H4 (cell line): Measurements from ENCODE around the gene MPL. TPM values are rescaled to one million over a fixed set of nuclear protein-coding genes. Genes with fewer than 3 reads are reported as not detected.

Experiments
- DNase-seq: peaks from one replicate; pipeline ENCODE4 v3.0.0-alpha.2; 2015; ENCODE audit warnings: low spot score
- total RNA-seq: library from RNA; depleted of rRNA; stranded (reverse); fragments of >200 nt; shearing (Covaris generic); gene quantifications from 2 replicates; pipeline ENCODE4 v1.2.3, GENCODE V29; 2014; rRNA removed

The MPL gene
- total RNA-seq = not detected in 2 replicates

DNA sequence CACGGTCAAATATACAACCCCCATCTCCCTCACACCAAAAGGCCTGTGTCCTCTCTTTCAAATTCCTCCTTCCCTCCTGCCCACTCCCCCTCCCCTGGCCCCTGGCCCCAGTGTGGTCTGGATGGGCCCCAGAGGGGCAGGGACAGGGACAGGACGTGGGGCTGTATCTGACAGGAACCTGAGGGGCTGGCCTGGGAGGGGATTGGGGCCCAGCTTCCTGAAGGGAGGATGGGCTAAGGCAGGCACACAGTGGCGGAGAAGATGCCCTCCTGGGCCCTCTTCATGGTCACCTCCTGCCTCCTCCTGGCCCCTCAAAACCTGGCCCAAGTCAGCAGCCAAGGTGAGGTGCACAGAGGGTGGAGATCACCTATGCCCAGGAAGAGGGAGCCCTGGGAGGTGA lies at the start of gene MPL:
TSS of gene MPL (plus strand) at position 231 of the 400 bp plus-strand sequence. CDS start at position 262, 31 bp downstream.
- DNase-seq = no peak

DNA sequence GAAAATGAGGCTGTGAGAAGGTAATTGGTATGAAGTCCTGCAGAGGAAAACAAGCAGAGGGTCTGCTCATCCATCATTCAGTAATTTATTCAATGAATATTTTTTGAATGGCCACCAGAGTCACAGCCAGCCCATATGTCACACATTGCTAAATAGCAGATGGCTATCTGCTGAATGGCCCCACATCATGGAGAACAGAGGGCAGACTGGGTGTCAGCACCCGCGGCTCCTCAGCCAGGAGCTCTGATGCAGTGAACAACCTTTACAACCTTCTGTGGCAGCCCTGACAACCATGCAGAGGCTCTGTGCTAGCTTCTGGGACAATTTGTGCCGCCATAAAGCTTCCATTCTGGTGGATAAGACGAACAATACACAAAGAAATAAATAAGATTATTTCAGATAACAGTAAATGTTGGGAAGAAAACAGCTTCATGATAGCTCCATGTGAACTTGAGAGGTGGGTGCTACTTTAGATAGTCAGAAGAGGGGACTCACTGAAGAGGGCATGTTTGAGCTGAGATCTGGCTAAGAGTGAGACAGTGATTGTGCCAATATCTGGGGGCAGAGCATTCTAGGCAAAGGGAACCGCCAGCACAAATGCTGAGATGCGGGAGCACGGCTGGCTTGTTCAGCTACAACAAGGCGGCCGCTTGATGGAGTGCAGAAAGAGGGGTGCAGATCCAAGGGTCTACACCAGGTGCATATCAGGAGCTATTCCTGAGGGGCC lies 49.4 kb upstream of the MPL start:
- DNase-seq = no peak

DNA sequence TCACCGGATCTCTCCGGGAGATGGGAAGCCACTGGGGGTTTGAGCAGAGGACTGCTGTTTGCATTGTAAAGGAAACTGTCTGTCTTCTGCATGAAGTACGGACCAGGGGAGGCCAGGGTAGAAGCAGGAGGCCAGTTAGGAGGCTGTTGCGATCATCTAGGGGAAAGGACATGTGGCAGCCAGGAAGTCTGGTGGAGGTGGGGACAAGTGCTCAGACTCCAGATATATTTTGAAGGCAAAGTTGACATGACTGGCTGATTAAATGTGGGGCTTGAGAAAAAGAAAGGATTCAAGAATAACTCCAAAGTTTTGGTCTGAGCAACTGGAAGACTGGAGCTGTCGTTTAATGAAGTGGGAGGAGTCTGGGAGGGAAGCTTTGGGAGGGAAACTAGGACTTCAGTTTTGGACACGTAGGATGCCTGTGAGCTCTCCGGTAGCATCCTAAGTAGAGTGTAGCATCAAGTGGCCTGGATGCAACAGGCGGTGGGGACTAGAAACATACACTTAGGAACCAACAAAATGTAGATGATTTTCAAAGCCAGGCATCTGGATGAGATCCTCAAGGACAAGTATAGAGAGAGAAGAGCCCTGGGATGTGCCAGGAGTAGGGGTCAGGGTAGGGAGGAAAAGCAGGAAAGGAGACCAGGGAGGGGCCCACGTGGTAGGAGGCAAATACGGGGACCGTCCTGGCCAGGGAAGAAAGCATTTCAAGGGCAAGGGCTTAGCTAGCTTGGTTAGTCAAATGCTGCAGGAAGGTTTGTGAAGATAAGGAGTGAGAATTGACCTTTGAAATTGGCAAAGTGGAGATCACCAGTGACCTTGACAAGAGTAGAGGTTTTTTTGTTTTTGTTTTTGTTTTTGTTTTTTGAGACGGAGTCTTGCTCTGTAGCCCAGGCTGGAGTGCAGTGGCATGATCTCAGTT lies 48.6 kb upstream of the MPL start:
- DNase-seq = no peak

GRCh38 chr1:43292216-43292615 lies 45.4 kb upstream of the MPL start:
- DNase-seq = no peak

DNA sequence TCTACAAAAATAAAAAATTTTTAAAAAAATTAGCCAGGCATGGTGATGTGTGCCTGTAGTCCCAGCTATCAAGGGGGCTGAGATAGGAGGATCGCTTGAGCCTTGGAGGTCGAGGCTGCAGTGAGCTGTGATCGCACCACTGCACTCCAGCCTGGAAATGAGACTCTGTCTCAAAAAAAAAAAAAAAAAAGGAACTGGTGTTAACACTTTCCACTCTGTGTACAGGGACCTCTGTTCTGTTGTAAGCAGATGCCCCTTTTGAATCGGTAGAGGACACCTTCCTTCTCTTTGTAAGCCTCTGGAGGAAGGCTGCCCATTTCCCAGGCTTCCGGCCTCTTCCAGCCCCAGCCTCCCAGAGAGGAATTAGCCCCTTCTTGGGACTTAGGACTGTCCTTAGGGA lies 44.9 kb upstream of the MPL start:
- DNase-seq = no peak

- DNase-seq = no peak
Observed at GRCh38 chr1:43293176-43293575, 44.4 kb upstream of the MPL start.

DNA sequence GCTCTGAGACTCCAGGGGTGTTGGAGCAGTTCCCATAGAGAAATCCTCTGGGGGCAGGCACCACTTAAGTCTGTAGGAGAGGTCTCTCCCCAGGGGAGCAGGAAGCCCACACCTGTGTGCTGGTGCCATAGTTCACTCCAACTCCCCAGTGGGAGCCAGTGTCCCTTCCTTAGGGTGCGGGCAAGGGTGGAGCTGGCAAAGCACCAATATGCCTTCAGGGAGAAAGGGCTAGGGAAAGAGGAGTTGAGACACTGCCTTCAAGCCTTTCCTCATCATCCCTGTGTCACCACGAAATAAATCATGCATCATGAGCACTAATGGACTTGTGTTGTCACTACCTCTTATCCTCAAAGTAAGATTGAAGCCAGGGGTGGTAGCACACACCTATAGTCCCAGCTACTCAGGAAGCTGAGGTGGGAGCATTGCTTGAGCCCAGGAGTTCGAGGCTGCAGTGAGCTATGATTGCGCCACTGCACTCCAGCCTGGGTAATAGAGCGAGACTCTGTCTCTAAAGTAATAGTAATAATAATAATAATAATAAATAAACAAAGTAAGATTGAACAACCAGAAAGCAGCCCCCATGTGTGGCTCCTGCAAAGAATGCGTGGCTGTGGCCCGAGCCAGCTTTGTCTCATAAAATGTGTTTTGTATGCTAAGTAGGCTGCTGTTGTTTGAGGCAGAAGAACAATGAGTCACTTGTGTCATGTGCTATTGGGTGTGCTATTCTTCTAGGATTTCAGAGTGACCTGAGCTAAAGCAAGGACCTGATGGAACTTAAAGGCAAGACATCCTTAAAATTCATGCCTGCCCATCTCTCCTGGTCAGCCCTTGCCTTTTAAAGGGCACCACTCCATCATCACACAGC lies 43.5 kb upstream of the MPL start:
- peak; percentile 60 for DNase-seq

DNA sequence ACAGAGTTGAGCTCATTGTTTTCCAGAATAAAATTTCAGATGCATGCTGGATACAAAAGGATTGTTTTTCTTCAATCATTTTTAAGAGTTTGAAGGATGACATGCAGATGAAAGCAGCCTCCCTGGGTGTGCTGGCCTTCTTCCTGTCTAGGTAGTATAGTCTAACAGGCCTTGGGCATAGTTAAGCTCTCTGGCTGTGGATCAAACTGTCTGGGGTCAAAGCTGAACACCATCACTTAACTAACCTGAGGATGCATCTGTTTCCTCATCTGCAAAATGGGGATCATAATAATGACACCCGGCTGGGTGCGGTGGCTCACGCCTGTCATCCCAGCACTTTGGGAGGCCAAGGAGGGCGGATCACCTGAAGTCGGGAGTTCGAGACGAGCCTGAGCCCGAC lies 42.9 kb upstream of the MPL start:
- no peak for DNase-seq

- no peak for DNase-seq
Observed at GRCh38 chr1:43296207-43296606, 41.4 kb upstream of the MPL start.

- no peak for DNase-seq
Observed at GRCh38 chr1:43298055-43298454, 39.6 kb upstream of the MPL start.

DNA sequence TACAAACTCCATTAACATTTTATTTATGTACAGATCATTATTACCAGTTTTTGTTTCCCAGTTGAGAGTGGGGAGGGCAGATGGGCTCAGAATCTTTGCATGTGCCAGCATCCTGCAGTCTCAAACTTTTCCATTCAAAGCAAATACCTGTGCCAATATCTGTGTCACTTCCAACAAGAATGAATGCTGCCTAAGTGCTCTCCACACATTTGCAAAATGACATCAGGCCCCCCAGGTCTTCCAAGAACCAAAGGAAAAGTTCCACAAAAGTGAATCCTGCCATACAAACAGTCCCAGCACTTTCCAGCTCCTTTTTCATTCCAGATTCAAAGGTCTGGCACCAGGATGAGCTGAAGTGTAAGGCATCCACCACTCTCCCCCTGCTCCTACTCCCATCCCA lies 38.5 kb upstream of the MPL start:
- no peak for DNase-seq

- DNase-seq = no peak
Observed at GRCh38 chr1:43300378-43301094, 37.1 kb upstream of the MPL start, which contains the start of gene TIE1. TIE1 (plus strand) TSS chr1:43300982; CDS start chr1:43301072, 90 bp downstream.

GRCh38 chr1:43302201-43302600 lies 35.4 kb upstream of the MPL start:
- no peak for DNase-seq

GRCh38 chr1:43302721-43303470 lies 34.7 kb upstream of the MPL start:
- DNase-seq = no peak

DNA sequence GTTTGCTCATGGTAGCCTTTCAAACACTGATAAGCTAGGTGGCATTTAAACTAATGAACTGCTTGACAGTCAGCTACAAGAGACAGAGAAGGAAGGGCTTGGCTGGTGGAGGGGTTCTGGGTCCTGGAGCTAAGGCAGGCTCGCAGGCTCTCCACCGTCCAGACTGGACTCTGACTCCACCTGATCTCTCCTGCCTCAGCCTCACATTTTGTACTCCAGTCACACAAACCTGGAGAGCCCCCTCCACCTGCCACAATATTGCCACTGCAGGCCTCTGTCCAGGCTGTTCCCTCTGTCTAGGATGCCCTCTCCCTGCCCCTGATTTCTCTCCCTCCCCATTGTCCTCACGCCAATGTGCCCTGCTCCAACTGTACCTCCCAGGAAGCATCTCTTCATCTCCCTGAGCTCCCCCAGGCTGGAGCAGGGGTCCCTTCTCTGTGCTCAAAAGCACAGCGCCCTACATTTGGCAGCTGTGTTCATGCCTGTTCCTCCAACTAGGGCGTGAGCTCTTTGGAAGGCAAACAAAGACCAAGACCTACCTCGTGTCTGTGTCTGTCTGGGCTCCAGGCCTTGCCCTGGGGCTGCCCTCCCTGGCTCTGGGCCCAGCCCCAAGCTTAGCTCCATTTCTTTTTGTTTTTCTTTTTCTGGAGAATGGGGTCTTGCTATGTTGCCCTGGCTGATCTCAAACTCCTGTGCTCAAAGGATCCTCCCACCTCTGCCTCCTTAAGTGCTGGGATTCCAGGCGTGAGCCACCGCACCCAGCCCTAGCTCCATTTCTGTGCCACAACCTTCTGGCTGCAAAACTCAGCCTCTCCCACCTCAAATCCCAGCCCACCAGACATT lies 33.9 kb upstream of the MPL start:
- no peak for DNase-seq

- DNase-seq = no peak
Observed at GRCh38 chr1:43304314-43304681, 33.3 kb upstream of the MPL start.

DNA sequence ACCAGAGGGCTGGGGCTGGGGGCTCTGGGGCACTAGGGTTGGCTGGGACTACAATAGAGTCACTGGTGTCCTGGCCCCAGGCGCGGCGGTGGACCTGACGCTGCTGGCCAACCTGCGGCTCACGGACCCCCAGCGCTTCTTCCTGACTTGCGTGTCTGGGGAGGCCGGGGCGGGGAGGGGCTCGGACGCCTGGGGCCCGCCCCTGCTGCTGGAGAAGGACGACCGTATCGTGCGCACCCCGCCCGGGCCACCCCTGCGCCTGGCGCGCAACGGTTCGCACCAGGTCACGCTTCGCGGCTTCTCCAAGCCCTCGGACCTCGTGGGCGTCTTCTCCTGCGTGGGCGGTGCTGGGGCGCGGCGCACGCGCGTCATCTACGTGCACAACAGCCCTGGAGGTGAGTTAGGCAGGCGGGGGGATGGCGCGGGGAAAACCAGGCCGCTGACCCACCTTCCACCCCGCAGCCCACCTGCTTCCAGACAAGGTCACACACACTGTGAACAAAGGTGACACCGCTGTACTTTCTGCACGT lies 32.8 kb upstream of the MPL start:
- no peak for DNase-seq

DNA sequence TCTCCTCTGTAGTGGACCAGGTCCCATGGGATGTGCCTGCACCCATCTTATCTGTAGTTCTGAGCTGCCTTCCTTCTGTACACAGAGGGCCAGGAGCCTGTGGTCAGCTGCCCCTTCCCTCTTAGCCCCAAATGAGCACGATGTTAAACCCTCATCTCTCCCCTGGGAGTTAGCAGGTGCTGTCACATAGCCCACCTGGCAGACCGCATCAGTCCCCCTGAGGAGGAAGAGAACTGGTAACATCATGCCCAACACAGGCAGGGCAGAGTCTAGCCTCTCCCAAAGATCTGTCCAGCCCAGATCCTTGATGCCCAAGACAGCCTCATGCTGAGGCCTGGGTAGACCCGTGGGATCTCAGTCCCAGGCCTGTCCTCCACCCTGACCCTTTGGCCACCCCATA lies 32.2 kb upstream of the MPL start:
- no peak for DNase-seq

DNA sequence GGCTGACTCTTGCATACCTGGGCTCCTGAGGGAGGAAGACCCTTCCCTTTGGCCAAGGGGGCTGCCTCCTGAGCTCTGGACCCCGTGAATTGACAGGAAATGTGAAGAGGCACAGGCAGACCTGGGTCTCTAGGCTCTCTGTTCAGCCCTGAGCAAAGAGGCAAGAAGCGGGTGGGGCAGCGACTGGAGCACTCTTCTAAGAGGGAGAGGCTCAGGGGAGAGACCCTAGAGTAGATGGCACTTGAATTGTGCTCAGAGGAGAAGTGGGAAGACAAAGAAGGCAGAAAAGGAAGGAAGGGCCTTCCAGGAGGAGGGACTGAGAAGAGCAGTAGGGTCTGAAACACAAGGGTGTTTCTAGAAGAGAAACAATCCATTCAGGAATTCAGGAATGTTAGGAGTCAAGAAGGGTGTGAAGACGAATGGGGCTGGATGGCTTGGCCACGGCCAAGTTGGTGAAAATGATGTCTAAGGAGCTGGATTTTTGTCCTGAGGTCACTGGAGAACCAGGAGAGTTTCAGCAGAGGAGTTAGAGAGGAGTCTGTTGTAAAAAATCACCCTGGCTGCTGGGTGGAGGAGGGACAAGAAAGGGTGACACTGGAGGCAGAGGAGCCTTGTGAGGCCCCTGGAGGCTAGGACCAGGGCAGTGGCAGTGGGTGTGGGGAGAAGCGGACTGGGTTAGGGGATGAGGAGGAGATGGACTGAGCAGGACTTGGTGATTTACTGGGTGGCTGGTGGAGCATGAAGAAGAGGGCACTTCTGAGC lies 31.5 kb upstream of the MPL start:
- DNase-seq = no peak
